ENCODE data around the gene ERC1.
A peak's percentile ranks its signal among the peaks of the same experiment; 100 is the strongest.

Gene ERC1

GRCh38 chr12:1117970-1118563 is 127.0 kb downstream of the ERC1 start:
- CTCF ChIA-PET = interaction anchor here (0.6 to 5.3 kb wide), 112 partner anchors 8 to 822 kb away, joined by 3 to 129 read pairs (median 4); partner anchors contain the start of genes FBXL14, RAD52 and WNT5B
- DNase-seq (ENCODE audit: extremely low spot score) = peak; percentile 31
- peak; percentile 84 for TF ChIP-seq CTCF (IDR thresholded peaks at IDR 0.05; ENCODE audit: control extremely low read depth, extremely low read depth, low read depth, missing control alignments)
- POLR2A ChIA-PET = interaction anchor here (0.6 to 1.7 kb wide), 2 partner anchors 465 to 823 kb away, joined by 3 to 5 read pairs; no protein-coding TSS in a partner anchor

- ChIA-PET CTCF (interaction anchor here (2.4 kb wide), 1 partner anchor 461 kb away, joined by 14 read pairs; no protein-coding TSS in a partner anchor), POLR2A (no interaction called here)
- DNase-seq (ENCODE audit: extremely low spot score) = no peak
- no peak for TF ChIP-seq CTCF (IDR thresholded peaks at IDR 0.05; ENCODE audit: control extremely low read depth, extremely low read depth, low read depth, missing control alignments)
Measured at GRCh38 chr12:1122786-1123185, 131.8 kb downstream of the ERC1 start.

- CTCF ChIA-PET = interaction anchor here (1.0 to 1.7 kb wide), 2 partner anchors 8 to 34 kb away, joined by 4 to 11 read pairs; no protein-coding TSS in a partner anchor
- TF ChIP-seq CTCF (IDR thresholded peaks at IDR 0.05; ENCODE audit: control extremely low read depth, extremely low read depth, low read depth, missing control alignments) = no peak
- POLR2A ChIA-PET = no interaction called here
- no peak for DNase-seq (ENCODE audit: extremely low spot score)
Measured at GRCh38 chr12:1126091-1126490, 135.1 kb downstream of the ERC1 start.

- ChIA-PET CTCF (interaction anchor here (1.7 kb wide), 1 partner anchor 9 kb away, joined by 11 read pairs; no protein-coding TSS in a partner anchor), POLR2A (no interaction called here)
- no peak for TF ChIP-seq CTCF (IDR thresholded peaks at IDR 0.05; ENCODE audit: control extremely low read depth, extremely low read depth, low read depth, missing control alignments)
- no peak for DNase-seq (ENCODE audit: extremely low spot score)
Measured at GRCh38 chr12:1127021-1127420, 136.0 kb downstream of the ERC1 start.

- ChIA-PET CTCF (interaction anchor here (4.3 kb wide), 1 partner anchor 13 kb away, joined by 47 read pairs; no protein-coding TSS in a partner anchor), POLR2A (no interaction called here)
- DNase-seq (ENCODE audit: extremely low spot score) = no peak
- no peak for TF ChIP-seq CTCF (IDR thresholded peaks at IDR 0.05; ENCODE audit: control extremely low read depth, extremely low read depth, low read depth, missing control alignments)
Measured at GRCh38 chr12:1130164-1130563, 139.1 kb downstream of the ERC1 start.

GRCh38 chr12:1130571-1130970 is 139.5 kb downstream of the ERC1 start:
- ChIA-PET CTCF (interaction anchor here (4.3 kb wide), 1 partner anchor 13 kb away, joined by 47 read pairs; no protein-coding TSS in a partner anchor), POLR2A (no interaction called here)
- no peak for TF ChIP-seq CTCF (IDR thresholded peaks at IDR 0.05; ENCODE audit: control extremely low read depth, extremely low read depth, low read depth, missing control alignments)
- DNase-seq (ENCODE audit: extremely low spot score) = no peak
